HepG2 (cell line): ENCODE measurements around the gene ATP9A. TPM values are rescaled to one million over a fixed set of nuclear protein-coding genes. Genes with fewer than 3 reads are reported as not detected.

Experiments
- ATAC-seq: fragments of 200-7000 bp; cut with Tn5 transposase; 3 replicates; pipeline ENCODE4 v1.9.1; 2020; ENCODE audit warnings: mild to moderate bottlenecking, moderate library complexity
- BruUV-seq: library from RNA; stranded (reverse); fragments of 400-500 nt; replicated peaks from 2 replicates; lab custom pipeline; 2021; lab: Mats Ljungman, UMichigan
- CTCF ChIA-PET: fragments of 300-600 bp; formaldehyde crosslinking; extraction: SDS; loops from one replicate; lab custom pipeline; 2021; ENCODE audit warnings: low total read pairs, inconsistent platforms, low intra/inter-chr PET ratio; lab: Yijun Ruan, JAX
- POLR2A ChIA-PET: fragments of 350-600 bp; sonication (Branson Sonifier 250); formaldehyde crosslinking; loops from one replicate; lab custom pipeline; 2020; ENCODE audit warnings: antibody characterized with exemption, inconsistent platforms; lab: Yijun Ruan, JAX
- DNase-seq: peaks from one replicate; pipeline ENCODE4 v3.0.0-alpha.2; 2015; ENCODE audit warnings: low spot score
- FAIRE-seq: peaks from 3 replicates; lab custom pipeline; 2011; peaks lifted over from hg19 to GRCh38; lab: Jason Lieb, UNC
- H2AFZ ChIP-seq: one replicate; pipeline ENCODE4 v1.6.1; 2011; ENCODE audit warnings: low read length, inconsistent platforms
- H3K27ac ChIP-seq: fragments of 300-600 bp; 3 replicates; pipeline ENCODE4 v1.8.0; 2011; ENCODE audit warnings: mixed run types, mild to moderate bottlenecking, mixed read lengths, low read length, inconsistent platforms; ENCODE audit not compliant: insufficient read depth; ENCODE audit errors: extremely low read length
- H3K27me3 ChIP-seq, 2 experiments: fragments of 200-600 bp in 1 of 2; 2 replicates in 1 of 2; 3 replicates in 1 of 2; pipeline versions ENCODE4 v1.6.0 to v1.8.0; 2011; ENCODE audit warnings: low read length in 2 of 2, mild to moderate bottlenecking in 2 of 2, moderate library complexity in 2 of 2, inconsistent platforms in 1 of 2; ENCODE audit not compliant: insufficient read depth in 2 of 2, control insufficient read depth in 1 of 2
- H3K36me3 ChIP-seq, 2 experiments: fragments of 200-600 bp in 1 of 2; replicated peaks in 1 of 2; 2 replicates in 1 of 2; 3 replicates in 1 of 2; pipeline versions ENCODE4 v1.5.1 to v1.8.0; 2011; ENCODE audit warnings: low read length in 2 of 2, inconsistent platforms in 1 of 2; ENCODE audit not compliant: insufficient read depth in 2 of 2, control insufficient read depth in 1 of 2
- H3K4me1 ChIP-seq: 2 replicates; pipeline ENCODE4 v1.5.1; 2012; ENCODE audit warnings: low read length, inconsistent platforms; ENCODE audit not compliant: insufficient read depth
- H3K4me2 ChIP-seq: 2 replicates; pipeline ENCODE4 v1.6.0; 2011; ENCODE audit warnings: low read depth, low read length, inconsistent platforms
- H3K4me3 ChIP-seq, 3 experiments: fragments of 200-600 bp in 1 of 3; sonication (generic), shearing (Covaris generic) in 1 of 3; replicated peaks in 1 of 3; 2 replicates each; pipeline ENCODE4 v1.5.1; 2011 to 2016; ENCODE audit warnings: low read length in 3 of 3, inconsistent platforms in 2 of 3, low read depth in 2 of 3, mild to moderate bottlenecking in 2 of 3, control low read depth in 1 of 3, mixed read lengths in 1 of 3; ENCODE audit not compliant: insufficient read depth in 1 of 3
- H3K79me2 ChIP-seq: one replicate; pipeline ENCODE4 v1.6.1; 2011; ENCODE audit warnings: low read length, inconsistent platforms; ENCODE audit not compliant: insufficient read depth
- H3K9ac ChIP-seq: 2 replicates; pipeline ENCODE4 v1.6.0; 2011; ENCODE audit warnings: mild to moderate bottlenecking, low read depth, low read length, inconsistent platforms; ENCODE audit not compliant: insufficient read depth
- H3K9me3 ChIP-seq: 2 replicates; pipeline ENCODE4 v1.5.1; 2012; ENCODE audit warnings: mild to moderate bottlenecking, low read length
- H4K20me1 ChIP-seq: 2 replicates; pipeline ENCODE4 v1.6.0; 2011; ENCODE audit warnings: inconsistent platforms, mild to moderate bottlenecking, low read length, moderate library complexity; ENCODE audit not compliant: insufficient read depth
- CHD2 ChIP-seq: IDR thresholded peaks from 2 replicates; pipeline ENCODE4 v1.6.1; 2011; ENCODE audit warnings: low read depth, low read length, improper control_type of control experiment
- CHD4 ChIP-seq: fragments of 200-600 bp; sonication (generic); IDR thresholded peaks from 2 replicates; pipeline ENCODE4 v1.7.0; 2017; ENCODE audit warnings: mild to moderate bottlenecking, low read length, borderline replicate concordance
- ELF1 ChIP-seq: sonication (generic); formaldehyde crosslinking; IDR thresholded peaks from 2 replicates; pipeline ENCODE4 v1.4.0; 2020; ENCODE audit warnings: missing genetic modification reagents
- EP300 ChIP-seq, 3 experiments: sonication (generic) in 1 of 3; formaldehyde crosslinking in 1 of 3; IDR thresholded peaks; 2 replicates each; pipeline versions ENCODE4 v1.5.1 to v1.6.1; 2011 to 2020; ENCODE audit warnings: low read depth in 2 of 3, low read length in 2 of 3, borderline replicate concordance in 1 of 3, improper control_type of control experiment in 1 of 3, mild to moderate bottlenecking in 1 of 3, missing genetic modification reagents in 1 of 3, moderate library complexity in 1 of 3
- FOXK2 ChIP-seq: fragments of 450-650 bp; IDR thresholded peaks from 2 replicates; pipeline ENCODE4 v1.6.1; 2016
- FOXP1 ChIP-seq, 2 experiments: fragments of 450-650 bp in 1 of 2; IDR thresholded peaks; 2 replicates each; pipeline ENCODE4 v1.6.1; 2017 to 2018; ENCODE audit warnings: antibody characterized with exemption in 1 of 2
- HNF4G ChIP-seq, 2 experiments: sonication (generic) in 1 of 2; formaldehyde crosslinking in 1 of 2; IDR thresholded peaks; 2 replicates each; pipeline versions ENCODE4 v1.4.0 to v1.6.1; 2011 to 2020; ENCODE audit warnings: borderline replicate concordance in 2 of 2, low read depth in 2 of 2, mild to moderate bottlenecking in 2 of 2, low read length in 1 of 2, missing genetic modification reagents in 1 of 2, moderate library complexity in 1 of 2
- LCORL ChIP-seq, 2 experiments: fragments of 450-650 bp in 1 of 2; sonication (generic) in 1 of 2; formaldehyde crosslinking in 1 of 2; IDR thresholded peaks; 2 replicates each; pipeline versions ENCODE4 v1.5.0 to v1.6.1; 2017 to 2020; ENCODE audit warnings: antibody characterized with exemption in 1 of 2, missing genetic modification reagents in 1 of 2
- NFIC ChIP-seq: IDR thresholded peaks from 2 replicates; pipeline ENCODE4 v1.6.1; 2012; ENCODE audit warnings: mild to moderate bottlenecking, low read length, inconsistent platforms
- NR3C1 ChIP-seq: sonication (generic); formaldehyde crosslinking; IDR thresholded peaks from 2 replicates; pipeline ENCODE4 v1.4.0; 2020; ENCODE audit warnings: missing genetic modification reagents
- SKI ChIP-seq: fragments of 450-650 bp; IDR thresholded peaks from one replicate; pipeline ENCODE4 v1.6.1; 2018; ENCODE audit warnings: mild to moderate bottlenecking; ENCODE audit not compliant: partially characterized antibody
- SOX6 ChIP-seq, 2 experiments: fragments of 450-650 bp in 1 of 2; sonication (generic) in 1 of 2; formaldehyde crosslinking in 1 of 2; IDR thresholded peaks; 2 replicates each; pipeline versions ENCODE4 v1.4.0 to v1.6.1; 2017 to 2020; ENCODE audit warnings: antibody characterized with exemption in 1 of 2, mild to moderate bottlenecking in 1 of 2, missing genetic modification reagents in 1 of 2
- THAP9 ChIP-seq: sonication (generic); formaldehyde crosslinking; IDR thresholded peaks from 2 replicates; pipeline ENCODE4; 2020; ENCODE audit warnings: missing genetic modification reagents, mild to moderate bottlenecking, borderline replicate concordance
- ZFY ChIP-seq: sonication (generic); formaldehyde crosslinking; IDR thresholded peaks from 2 replicates; pipeline ENCODE4 v1.4.0; 2020; ENCODE audit warnings: missing genetic modification reagents
- ZNF205 ChIP-seq: IDR thresholded peaks from 2 replicates; pipeline ENCODE4 v1.6.1; 2018; ENCODE audit warnings: missing biosample characterization, missing genetic modification reagents
- WGBS: methylation state at CpG from one replicate; pipeline ENCODE4 v1.1.6; 2017; ENCODE audit warnings: low lambda C conversion rate; 5-methylcytosine and 5-hydroxymethylcytosine counted together
- in situ Hi-C: cut with HindIII; loops from 2 replicates; pipeline ENCODE4 v1.10.0; 2017; ENCODE audit warnings: low pct_unique_long_range_greater_than_20kb; ENCODE audit not compliant: extremely low pct_ligation_motif_present
- intact Hi-C: fragments of 100-400 bp; cut with micrococcal nuclease; formaldehyde crosslinking; loops from one replicate; pipeline ENCODE4 v1.10.0; 2022; ENCODE audit not compliant: unreplicated experiment
- polyA plus RNA-seq, 8 experiments: library from polyadenylated mRNA; depleted of rRNA in 3 of 8; stranded (reverse) in 7 of 8; unstranded in 1 of 8; fragments of >200 nt; fragmentation: Illumina TruSeq in 4 of 8; extraction: Trizol in 4 of 8; gene quantifications; 2 replicates each; pipeline versions ENCODE4 v1.2.1 to v1.2.3, GENCODE V29; 2011 to 2016; ENCODE audit warnings: low read depth in 4 of 8, missing spikeins in 1 of 8, mixed read lengths in 1 of 8; ENCODE audit not compliant: insufficient read depth in 1 of 8
- total RNA-seq, 5 experiments: library from RNA; depleted of rRNA; stranded (reverse); fragments of >200 nt; fragmentation: Illumina TruSeq; extraction: Trizol; gene quantifications; 2 replicates each; pipeline ENCODE4 v1.2.3, GENCODE V29; 2016; ENCODE audit warnings: low read depth in 1 of 5
- TF ChIP-seq, protein P1 (sequence below): sonication (generic); formaldehyde crosslinking; conservative IDR thresholded peaks from 2 replicates; pipeline ENCODE4 v1.4.0; 2020; ENCODE audit warnings: missing genetic modification reagents

The ATP9A gene
- total and polyA plus RNA-seq, 2 of the 13 experiments (the other 11 are each of a cell fraction or from before 2014, with no cell fraction given): 11.8 to 18.5 TPM

GRCh38 chr20:51760905-51761546, 7.2 kb downstream of the ATP9A start:
- no peaks in the 10 kb centered on the region for H3K9me3 ChIP-seq
- ATAC-seq: peak; percentile 65
- peaks cover 57% of the 10 kb centered on the region for H3K4me1 ChIP-seq
- POLR2A ChIA-PET: interaction anchor here (0.6 to 1.5 kb wide), 4 partner anchors 10 to 1985 kb away, joined by 3 to 8 read pairs (median 4); no protein-coding TSS in a partner anchor
- H3K79me2 ChIP-seq: peaks cover 22% of the 10 kb centered on the region
- no peaks in the 10 kb centered on the region for H3K27me3 ChIP-seq
- peak overlapping the region; percentile 57 for H3K27ac ChIP-seq
- peak overlapping the region; percentile 45 for H3K9ac ChIP-seq
- peak; percentile 58 for FAIRE-seq
- peak overlapping the region; percentile 40; the same call in 1 of the 2 replicates for H3K4me2 ChIP-seq
- BruUV-seq: no TSS peak
- 65% methylated on average over 14 of the region's 14 CpGs for WGBS
- 0 out of 5 replicates have a peak, but pooled peaks cover 0 to 2% of the 10 kb centered on the region in 2 experiments for H3K36me3 ChIP-seq
- intact Hi-C loops (loop anchor here (1.0 kb wide), 1 partner anchor 60 kb away; no protein-coding TSS in a partner anchor), in situ Hi-C loops (no loop called here)
- no peaks in the 10 kb centered on the region for H4K20me1 ChIP-seq
- DNase-seq: peak; percentile 100
- CTCF ChIA-PET: no interaction called here
- no peak overlapping the region; a peak in 1 of 6 replicates for H3K4me3 ChIP-seq
- no peak overlapping the region for H2AFZ ChIP-seq
- TF ChIP-seq EP300 (IDR thresholded peaks at IDR 0.05; ENCODE audit: low read depth in 2 of 2, low read length in 2 of 2) (peak; percentile 30 to 90; a peak in 3 of 4 replicates), EP300 (CRISPR knock-in tag; IDR thresholded peaks at IDR 0.05; ENCODE audit: borderline replicate concordance) (peak; percentile 95), CHD2 (no peak), SKI (peak; percentile 63), FOXK2 (no peak), HNF4G (IDR thresholded peaks at IDR 0.05; ENCODE audit: borderline replicate concordance, low read depth, low read length) (peak; percentile 5; the same call in 1 of the 2 replicates), HNF4G (CRISPR knock-in tag; IDR thresholded peaks at IDR 0.05; ENCODE audit: borderline replicate concordance, low read depth) (peak; percentile 40; the same call in 1 of the 2 replicates), ZFY (no peak), SOX6 (IDR thresholded peaks at IDR 0.05) (no peak), SOX6 (CRISPR knock-in tag; IDR thresholded peaks at IDR 0.05) (peak; percentile 98), NR3C1 (CRISPR knock-in tag) (no peak), ZNF205 (peak; percentile 55; the same call in 1 of the 2 replicates), FOXP1 (IDR thresholded peaks at IDR 0.05) (0 out of 2 replicates have a peak, but pooled peaks have one; percentile 28), FOXP1 (CRISPR knock-in tag; IDR thresholded peaks at IDR 0.05) (peak; percentile 88), LCORL (IDR thresholded peaks at IDR 0.05) (no peak; the same call in 1 of the 2 replicates), LCORL (CRISPR knock-in tag; IDR thresholded peaks at IDR 0.05) (peak; percentile 55; the same call in 1 of the 2 replicates), NFIC (0 out of 2 replicates have a peak, but pooled peaks have one; percentile 51), CHD4 (no peak; the same call in 1 of the 2 replicates), THAP9 (CRISPR knock-in tag) (no peak), ELF1 (CRISPR knock-in tag) (no peak; the same call in 1 of the 2 replicates)
- TF ChIP-seq, protein P1, sequence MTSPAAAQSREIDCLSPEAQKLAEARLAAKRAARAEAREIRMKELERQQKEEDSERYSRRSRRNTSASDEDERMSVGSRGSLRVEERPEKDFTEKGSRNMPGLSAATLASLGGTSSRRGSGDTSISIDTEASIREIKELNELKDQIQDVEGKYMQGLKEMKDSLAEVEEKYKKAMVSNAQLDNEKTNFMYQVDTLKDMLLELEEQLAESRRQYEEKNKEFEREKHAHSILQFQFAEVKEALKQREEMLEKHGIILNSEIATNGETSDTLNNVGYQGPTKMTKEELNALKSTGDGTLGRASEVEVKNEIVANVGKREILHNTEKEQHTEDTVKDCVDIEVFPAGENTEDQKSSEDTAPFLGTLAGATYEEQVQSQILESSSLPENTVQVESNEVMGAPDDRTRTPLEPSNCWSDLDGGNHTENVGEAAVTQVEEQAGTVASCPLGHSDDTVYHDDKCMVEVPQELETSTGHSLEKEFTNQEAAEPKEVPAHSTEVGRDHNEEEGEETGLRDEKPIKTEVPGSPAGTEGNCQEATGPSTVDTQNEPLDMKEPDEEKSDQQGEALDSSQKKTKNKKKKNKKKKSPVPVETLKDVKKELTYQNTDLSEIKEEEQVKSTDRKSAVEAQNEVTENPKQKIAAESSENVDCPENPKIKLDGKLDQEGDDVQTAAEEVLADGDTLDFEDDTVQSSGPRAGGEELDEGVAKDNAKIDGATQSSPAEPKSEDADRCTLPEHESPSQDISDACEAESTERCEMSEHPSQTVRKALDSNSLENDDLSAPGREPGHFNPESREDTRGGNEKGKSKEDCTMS (CRISPR knock-in tag): no peak
